Mesothelial cell of epicardium (in vitro differentiated cells): ENCODE results near the gene FAF1. TPM values are rescaled to one million over a fixed set of nuclear protein-coding genes. Genes with fewer than 3 reads are reported as not detected.
"Not testable (repeated sequence)": the region's sequence is repeated elsewhere in the genome, so short reads cannot be mapped to it uniquely, and the experiment has no call there.

Experiments
- DNase-seq, 2 experiments: peaks; one replicate each; pipeline ENCODE4 v3.0.0; 2021; ENCODE audit warnings: low spot score in 2 of 2; ENCODE audit not compliant: unreplicated experiment in 2 of 2
- H3K27ac Mint-ChIP-seq: 2 replicates; pipeline ENCODE4 v1.8.0; 2021; ENCODE audit warnings: mixed read lengths
- H3K27me3 Mint-ChIP-seq: 2 replicates; pipeline ENCODE4 v1.8.0; 2021; ENCODE audit warnings: low read depth, mixed read lengths
- H3K36me3 Mint-ChIP-seq: 2 replicates; pipeline ENCODE4 v1.8.0; 2021; ENCODE audit warnings: mixed read lengths
- H3K4me1 Mint-ChIP-seq: 2 replicates; pipeline ENCODE4 v1.8.0; 2021; ENCODE audit warnings: mixed read lengths
- H3K4me3 Mint-ChIP-seq: 2 replicates; pipeline ENCODE4 v1.8.0; 2021; ENCODE audit warnings: mild to moderate bottlenecking, moderate library complexity, mixed read lengths
- H3K9me3 Mint-ChIP-seq: 2 replicates; pipeline ENCODE4 v1.8.0; 2021; ENCODE audit warnings: mixed read lengths
- CTCF ChIP-seq: fragments of 200-600 bp; sonication (generic); IDR thresholded peaks from one replicate; pipeline ENCODE4 v1.5.0; 2021; ENCODE audit warnings: antibody characterized with exemption; ENCODE audit not compliant: unreplicated experiment
- total RNA-seq: library from RNA; stranded (reverse); gene quantifications from 3 replicates; pipeline ENCODE4 v1.2.1, GENCODE V29; 2021

The FAF1 gene
- total RNA-seq, 1 donor from 2014 or later, result 44.4 TPM

- Mint-ChIP-seq H3K27ac (no peak overlapping the region), H3K36me3 (no peaks in the 10 kb centered on the region), H3K9me3 (peaks cover 14% of the 10 kb centered on the region), H3K4me3 (no peak overlapping the region), H3K4me1 (no peaks in the 10 kb centered on the region), H3K27me3 (no peaks in the 10 kb centered on the region)
- DNase-seq, result no peak
- TF ChIP-seq CTCF, result no peak
These were observed 57.6 kb downstream of the FAF1 start for GRCh38 chr1:50902419-50902818.

- H3K27me3 Mint-ChIP-seq, result no peaks in the 10 kb centered on the region
- H3K36me3 Mint-ChIP-seq, result no peaks in the 10 kb centered on the region
- H3K4me1 Mint-ChIP-seq, result no peaks in the 10 kb centered on the region
- peaks cover 8% of the 10 kb centered on the region for H3K9me3 Mint-ChIP-seq
- no peak overlapping the region for H3K4me3 Mint-ChIP-seq
- H3K27ac Mint-ChIP-seq, result no peak overlapping the region
- no peak for DNase-seq
- no peak for TF ChIP-seq CTCF
These were observed 58.2 kb downstream of the FAF1 start for GRCh38 chr1:50901872-50902271.

GRCh38 chr1:50898773-50899172 is 61.3 kb downstream of the FAF1 start:
- peaks cover 14% of the 10 kb centered on the region for H3K9me3 Mint-ChIP-seq
- no peaks in the 10 kb centered on the region for H3K4me1 Mint-ChIP-seq
- H3K36me3 Mint-ChIP-seq, result peaks cover 4% of the 10 kb centered on the region
- H3K4me3 Mint-ChIP-seq, result no peak overlapping the region
- no peak for TF ChIP-seq CTCF
- H3K27me3 Mint-ChIP-seq, result no peaks in the 10 kb centered on the region
- no peak for DNase-seq
- no peak overlapping the region for H3K27ac Mint-ChIP-seq

GRCh38 chr1:50894340-50894739 is 65.7 kb downstream of the FAF1 start:
- no peak for TF ChIP-seq CTCF
- H3K36me3 Mint-ChIP-seq, result peaks cover 22% of the 10 kb centered on the region

DNA sequence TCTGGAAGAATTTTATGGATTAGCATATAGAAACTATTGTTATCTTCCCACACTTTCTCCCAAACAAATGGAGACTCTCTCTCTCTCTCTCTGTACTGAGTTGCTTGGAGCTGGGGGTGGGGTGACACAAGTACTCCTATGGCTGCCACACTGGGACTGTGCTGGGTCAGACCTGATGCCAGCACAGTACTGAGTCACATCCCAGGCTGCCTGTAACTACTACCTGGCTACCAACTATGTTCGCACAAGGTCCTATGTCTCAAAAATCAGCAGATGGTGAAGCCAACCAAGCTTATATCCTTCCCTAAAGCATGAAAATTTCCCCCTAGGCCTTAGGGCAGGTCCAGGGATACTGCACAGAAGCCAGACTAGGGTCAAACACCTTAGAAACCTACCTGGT is 66.6 kb downstream of the FAF1 start:
- no peak overlapping the region for H3K4me3 Mint-ChIP-seq
- TF ChIP-seq CTCF, result no peak
- no peak for DNase-seq
- peaks cover 42% of the 10 kb centered on the region for H3K9me3 Mint-ChIP-seq
- no peaks in the 10 kb centered on the region for H3K27me3 Mint-ChIP-seq
- H3K4me1 Mint-ChIP-seq, result no peaks in the 10 kb centered on the region
- peaks cover 22% of the 10 kb centered on the region for H3K36me3 Mint-ChIP-seq
- H3K27ac Mint-ChIP-seq, result no peak overlapping the region

More at GRCh38 chr1:50894340-50894739, 65.7 kb downstream of the FAF1 start:
- Mint-ChIP-seq H3K27me3 (no peaks in the 10 kb centered on the region), H3K4me1 (no peaks in the 10 kb centered on the region), H3K27ac (no peak overlapping the region), H3K4me3 (no peak overlapping the region), H3K9me3 (peaks cover 42% of the 10 kb centered on the region)
- no peak for DNase-seq

GRCh38 chr1:50887555-50887954 is 72.5 kb downstream of the FAF1 start:
- not testable (repeated sequence) for H3K36me3 Mint-ChIP-seq

More at GRCh38 chr1:50887555-50887954, 72.5 kb downstream of the FAF1 start:
- H3K9me3 Mint-ChIP-seq, result peaks cover 41% of the 10 kb centered on the region
- H3K4me3 Mint-ChIP-seq, DNase-seq, H3K4me1 Mint-ChIP-seq, H3K27me3 Mint-ChIP-seq, H3K27ac Mint-ChIP-seq: not testable (repeated sequence)
